Skin of body (tissue), 2 donors: ENCODE measurements around the gene GPR152. TPM values are rescaled to one million over a fixed set of nuclear protein-coding genes. Genes with fewer than 3 reads are reported as not detected.
"Not testable (repeated sequence)": the region's sequence is repeated elsewhere in the genome, so short reads cannot be mapped to it uniquely, and the experiment has no call there.

Source experiments
- DNase-seq: peaks from one replicate; lab custom pipeline; 2025; lab: John Stamatoyannopoulos, UW
- total RNA-seq: library from RNA; depleted of rRNA; stranded (reverse); fragments of >200 nt; gene quantifications from one replicate; pipeline ENCODE4 v1.2.3, GENCODE V29; 2014

The GPR152 gene
- total RNA-seq, 1 donor from 2014 or later, result not detected

DNA sequence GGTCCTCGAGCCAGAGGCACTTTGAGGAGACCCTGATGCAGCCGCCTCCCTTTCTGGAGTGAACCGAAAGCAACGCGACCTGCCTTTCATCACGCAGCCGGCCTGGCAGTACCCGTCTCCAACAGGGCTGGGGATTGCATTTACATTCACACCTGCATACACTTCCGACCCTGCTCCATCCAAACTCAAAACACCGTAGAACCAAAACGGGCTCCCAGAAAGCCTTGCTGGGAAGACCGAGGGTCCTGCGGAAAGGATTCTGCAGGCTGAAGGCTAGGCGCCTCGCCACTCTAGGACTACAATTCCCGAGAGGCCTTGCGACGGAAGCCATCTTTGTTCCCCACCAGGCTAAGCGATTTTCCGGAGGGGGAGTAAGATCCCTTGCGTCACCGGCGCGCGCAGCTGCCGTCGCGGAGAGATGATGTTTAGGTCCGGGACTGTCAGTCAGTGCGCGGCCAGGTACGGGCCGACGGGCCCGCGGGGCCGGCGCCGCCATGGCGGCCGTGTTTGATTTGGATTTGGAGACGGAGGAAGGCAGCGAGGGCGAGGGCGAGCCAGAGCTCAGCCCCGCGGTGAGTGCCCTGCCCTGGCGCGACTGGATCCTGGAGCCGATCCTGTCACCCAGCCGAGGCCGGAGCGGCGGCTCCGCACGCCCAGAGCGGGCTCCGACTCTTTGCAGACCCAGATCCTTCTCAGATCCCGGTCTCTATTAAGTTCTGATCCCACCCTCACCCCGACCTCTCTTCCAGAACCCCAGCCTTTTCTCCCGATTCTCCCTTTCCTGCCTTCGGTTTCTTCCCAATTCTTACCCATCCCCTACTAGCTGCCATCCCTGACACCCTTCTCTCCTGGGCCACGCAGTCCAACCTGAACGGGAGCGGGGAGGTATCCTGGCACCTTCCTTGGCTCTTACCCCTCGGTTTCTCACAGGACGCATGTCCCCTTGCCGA lies 24.2 kb downstream of the GPR152 start, which contains the start of gene RPS6KB2:
Gene RPS6KB2 (plus strand): TSS at position 443 of the 950 bp plus-strand sequence. CDS start 52 bp downstream, at position 495.
- peak; percentile 95 for DNase-seq

DNA sequence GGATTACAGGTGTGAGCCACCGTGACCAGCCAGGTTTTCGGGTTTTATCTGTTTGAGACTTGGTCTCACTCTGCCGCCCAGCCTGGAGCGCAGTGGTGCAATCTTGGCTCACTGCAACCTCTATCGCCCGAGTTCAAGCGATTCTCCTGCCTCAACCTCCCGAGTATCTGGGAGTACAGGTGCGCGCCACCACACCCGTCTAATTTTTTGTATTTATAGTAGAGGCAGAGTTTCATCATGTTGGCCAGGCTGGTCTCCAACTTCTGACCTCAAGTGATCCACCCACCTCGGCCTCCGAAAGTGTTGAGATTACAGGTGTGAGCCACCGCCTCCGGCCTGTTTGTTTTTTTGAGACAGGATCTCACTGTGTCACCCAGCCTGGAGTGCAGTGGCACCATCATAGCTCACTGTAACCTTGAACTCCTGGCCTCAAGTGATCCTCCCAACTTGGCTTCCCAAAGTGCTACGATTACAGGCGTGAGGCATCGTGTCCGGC lies 25.1 kb downstream of the GPR152 start:
- DNase-seq, result not testable (repeated sequence)

DNA sequence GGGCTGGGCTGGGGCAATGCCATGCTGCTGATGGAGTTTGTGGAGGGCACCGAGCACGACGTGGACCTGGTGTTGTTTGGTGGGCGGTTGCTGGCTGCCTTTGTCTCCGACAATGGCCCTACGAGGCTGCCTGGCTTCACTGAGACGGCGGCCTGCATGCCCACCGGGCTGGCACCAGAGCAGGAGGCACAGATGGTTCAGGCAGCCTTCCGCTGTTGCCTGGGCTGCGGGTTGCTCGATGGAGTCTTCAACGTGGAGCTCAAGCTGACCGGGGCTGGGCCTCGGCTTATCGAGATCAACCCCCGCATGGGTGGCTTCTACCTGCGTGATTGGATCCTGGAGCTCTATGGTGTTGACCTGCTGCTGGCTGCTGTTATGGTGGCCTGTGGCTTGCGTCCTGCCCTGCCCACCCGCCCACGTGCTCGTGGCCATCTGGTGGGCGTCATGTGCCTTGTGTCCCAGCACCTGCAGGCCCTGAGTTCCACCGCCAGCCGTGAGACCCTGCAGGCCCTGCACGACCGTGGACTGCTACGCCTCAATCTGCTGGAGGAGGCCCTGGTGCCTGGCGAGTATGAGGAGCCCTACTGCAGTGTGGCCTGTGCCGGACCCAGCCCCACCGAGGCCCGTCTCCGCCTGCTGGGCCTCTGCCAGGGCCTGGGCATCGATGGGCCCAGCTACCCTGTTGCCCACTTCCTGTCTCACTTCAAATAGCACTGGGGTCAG lies 28.5 kb downstream of the GPR152 start:
- DNase-seq, result no peak

DNA sequence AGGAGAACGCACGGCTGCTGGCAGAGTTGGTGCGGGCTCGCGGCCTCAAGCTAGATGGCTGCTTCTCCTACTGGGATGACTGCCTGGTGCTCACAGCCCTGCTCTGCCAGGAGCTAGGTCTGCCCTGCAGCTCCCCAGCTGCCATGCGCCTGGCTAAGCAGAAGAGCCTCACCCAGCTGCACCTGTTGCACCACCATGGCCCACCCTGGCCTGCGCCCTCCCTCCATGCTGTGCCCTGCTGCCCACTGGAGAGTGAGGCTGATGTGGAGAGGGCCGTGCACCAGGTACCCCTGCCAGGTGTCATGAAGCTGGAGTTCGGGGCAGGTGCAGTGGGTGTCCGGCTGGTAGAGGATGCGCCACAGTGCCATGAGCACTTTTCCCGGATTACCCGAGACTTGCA lies 29.1 kb downstream of the GPR152 start:
- no peak for DNase-seq

DNA sequence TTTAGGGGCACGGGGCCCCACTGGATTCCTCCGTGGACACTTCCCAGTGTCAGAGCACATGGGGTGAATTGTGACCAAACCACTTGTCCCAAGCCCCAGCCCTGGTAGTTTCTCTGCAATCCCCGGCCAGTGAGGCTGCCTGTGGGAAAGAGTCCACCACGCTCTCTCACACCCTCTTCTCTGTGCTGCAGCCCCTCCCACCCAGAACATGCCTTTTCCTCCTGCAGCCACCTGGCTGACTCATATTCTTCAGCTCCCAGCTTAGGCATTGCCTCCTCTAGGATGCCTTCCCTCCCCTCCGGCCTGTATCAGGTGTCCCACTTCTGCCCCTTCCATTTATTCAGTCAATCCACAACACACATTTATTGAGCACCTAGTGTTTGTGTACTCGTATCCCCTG lies 29.6 kb downstream of the GPR152 start:
- no peak for DNase-seq

DNA sequence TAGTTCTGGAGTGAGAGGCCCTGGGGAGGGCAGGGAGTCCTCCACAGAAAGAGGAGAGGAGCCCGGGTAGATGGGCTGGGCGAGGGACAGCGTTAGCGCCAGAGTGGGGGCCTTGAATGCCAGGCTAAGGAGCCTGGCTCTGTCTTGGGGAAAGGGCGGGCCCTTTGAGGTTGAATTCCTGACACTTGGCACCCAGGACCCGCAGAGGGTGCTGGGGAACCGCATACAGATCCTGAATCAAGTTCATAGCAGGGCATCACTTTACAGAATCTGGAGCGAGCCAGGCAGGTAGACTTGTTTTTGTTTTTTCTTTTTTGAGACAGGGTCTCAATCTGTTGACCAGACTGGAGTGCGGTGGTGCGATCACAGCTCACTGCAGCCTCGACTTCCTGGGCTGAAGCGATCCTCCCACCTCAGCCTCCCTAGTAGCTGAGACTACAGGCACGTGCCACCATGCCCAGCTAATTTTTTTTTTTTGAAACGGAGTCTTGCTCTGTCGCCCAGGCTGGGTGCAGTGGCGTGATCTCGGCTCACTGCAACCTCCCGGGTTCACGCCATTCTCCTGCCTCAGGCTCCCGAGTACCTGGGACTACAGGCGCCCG lies 31.0 kb downstream of the GPR152 start:
- no peak for DNase-seq

DNA sequence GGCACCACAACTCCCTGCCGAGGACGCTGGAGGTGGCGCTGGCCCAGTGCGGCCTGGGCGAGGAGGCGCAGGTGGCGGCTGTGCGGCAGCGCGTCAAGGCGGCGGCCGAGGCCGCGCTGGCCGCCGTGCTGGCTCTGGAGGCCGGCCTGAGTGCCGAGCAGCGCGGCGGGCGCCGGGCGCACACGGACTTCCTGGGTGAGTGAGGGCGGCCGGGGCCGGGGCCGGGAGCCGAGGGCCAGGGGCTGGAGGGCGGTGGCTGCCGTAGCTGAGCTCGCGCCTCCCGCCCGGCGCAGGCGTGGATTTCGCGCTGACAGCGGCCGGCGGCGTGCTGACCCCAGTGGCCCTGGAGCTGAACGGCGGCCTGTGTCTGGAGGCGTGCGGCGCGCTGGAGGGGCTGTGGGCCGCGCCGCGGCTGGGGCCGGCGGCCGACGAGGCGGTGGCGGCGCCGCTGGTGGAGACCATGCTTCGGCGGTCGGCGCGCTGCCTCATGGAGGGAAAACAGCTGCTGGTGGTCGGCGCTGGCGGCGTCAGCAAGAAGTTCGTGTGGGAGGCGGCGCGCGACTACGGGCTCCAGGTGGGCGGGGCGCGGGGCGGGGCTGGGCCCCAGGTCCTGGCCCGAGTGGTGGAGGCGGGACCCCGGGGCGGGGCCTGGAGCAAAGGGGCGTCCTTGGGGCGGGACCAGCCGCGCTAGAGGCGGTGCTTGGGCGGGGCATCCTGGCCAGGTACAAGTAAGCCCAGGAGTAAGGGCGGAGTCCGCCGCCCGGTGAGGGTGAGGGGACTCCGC lies 31.7 kb downstream of the GPR152 start:
- DNase-seq, result peak; percentile 78

DNA sequence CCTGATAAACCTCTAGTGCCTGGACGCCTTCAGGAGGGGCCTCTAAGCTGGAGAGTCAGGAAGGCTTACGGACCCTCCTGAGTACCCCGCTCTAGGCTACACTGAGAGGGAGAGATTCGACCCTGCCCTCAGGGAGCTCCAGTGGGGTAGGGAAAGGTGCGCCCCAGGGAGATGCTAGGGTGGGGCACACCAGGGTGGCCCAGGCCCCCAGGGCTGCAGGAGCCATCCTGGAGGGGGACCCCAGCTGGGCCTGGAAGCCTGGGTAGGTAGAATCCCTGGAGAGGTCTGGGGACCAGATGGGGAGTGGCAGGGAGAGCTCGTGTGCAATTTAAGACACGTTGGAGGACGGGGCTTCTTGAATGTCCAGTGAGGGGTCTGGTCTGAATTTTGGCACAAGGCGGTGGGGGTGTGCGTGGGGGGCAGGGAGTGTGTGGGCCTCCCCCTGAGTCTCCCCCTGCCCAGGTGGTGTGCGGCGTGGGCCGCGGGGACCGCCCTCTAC lies 32.3 kb downstream of the GPR152 start:
- no peak for DNase-seq

DNA sequence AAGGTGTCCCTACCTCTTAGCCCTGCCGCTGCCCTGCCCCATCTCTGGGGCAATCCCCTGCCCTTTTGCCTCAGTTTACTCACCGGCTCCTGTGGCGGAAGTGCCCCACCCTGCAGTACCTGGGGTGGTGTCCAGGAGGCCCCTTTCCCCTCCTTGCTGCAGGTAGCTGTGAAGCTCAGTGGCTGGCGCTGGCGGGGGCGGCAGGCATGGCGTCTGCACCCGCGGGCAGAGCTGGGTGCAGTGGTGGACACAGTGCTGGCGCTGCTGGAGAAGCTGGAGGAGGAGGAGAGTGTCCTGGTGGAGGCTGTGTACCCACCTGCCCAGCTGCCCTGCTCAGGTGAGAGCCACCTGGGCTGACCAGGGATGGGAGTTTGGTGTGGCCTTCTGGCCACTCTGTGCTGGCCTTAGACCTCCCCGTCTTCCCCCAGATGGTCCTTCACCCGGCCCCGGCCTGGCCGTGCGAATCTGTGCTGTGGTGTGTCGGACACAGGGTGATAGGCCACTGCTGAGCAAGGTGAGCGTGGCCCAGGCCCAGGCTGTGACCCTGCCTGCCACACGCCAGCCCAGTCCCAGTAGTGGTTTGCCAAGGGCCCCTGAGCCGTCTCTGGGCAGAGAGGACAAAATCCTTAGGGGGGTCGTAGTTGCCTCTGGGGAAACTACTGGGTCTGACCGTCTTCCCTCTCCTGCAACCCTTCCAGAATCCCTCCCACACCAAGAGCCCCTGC lies 33.0 kb downstream of the GPR152 start:
- no peak for DNase-seq

DNA sequence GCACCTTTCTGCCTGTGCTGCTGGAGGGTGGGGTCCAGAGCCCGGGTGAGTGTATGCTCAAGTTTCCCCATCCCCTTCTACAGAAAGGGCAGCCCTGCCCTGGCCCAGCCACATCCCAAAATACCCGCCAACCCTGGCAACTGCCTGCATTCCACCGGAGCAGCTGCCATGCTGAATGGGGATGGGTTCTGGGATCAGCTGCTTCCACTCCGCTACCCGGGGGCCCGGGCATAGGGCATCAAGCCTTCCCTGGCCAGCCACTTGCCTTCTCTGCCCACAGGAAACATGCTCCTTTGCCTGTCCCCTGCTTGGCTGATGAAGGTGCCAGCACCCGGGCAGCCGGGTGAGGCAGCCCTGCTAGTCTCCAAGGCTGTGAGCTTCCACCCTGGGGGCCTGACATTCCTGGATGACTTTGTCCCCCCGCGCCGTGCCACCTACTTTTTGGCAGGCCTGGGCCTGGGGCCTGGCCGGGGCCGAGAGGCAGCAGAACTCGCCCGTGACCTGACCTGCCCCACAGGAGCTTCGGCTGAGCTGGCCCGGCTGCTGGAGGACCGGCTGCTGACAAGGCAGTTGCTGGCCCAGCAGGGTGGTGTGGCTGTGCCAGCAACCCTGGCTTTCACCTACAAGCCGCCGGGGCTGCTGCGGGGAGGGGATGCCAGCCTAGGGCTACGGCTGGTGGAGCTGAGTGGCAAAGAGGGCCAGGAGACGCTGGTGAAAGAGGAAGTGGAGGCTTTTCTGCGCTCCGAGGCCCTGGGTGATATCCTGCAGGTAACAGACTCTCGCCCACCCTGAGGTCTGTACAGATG lies 33.9 kb downstream of the GPR152 start:
- no peak for DNase-seq

DNA sequence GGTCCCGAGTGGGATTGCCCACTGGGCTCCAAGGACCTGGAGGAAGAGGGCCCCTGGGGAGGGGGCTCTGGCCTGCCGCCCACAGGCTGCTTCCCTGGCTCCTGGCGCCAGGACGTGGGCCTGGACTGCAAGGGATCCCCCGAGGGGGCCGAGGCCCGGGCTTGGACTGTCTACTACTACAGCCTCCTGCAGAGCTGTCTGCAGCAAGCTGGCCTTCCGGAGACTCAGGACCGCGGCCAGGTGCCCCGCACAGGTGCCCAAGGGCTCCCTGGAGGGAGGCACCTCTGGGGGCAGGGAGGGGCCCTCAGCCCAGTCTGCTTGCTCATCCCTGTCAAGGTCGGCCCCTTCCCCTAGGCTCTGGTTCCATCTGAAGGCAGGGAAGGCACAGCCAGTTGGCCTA lies 35.1 kb downstream of the GPR152 start:
- no peak for DNase-seq

DNA sequence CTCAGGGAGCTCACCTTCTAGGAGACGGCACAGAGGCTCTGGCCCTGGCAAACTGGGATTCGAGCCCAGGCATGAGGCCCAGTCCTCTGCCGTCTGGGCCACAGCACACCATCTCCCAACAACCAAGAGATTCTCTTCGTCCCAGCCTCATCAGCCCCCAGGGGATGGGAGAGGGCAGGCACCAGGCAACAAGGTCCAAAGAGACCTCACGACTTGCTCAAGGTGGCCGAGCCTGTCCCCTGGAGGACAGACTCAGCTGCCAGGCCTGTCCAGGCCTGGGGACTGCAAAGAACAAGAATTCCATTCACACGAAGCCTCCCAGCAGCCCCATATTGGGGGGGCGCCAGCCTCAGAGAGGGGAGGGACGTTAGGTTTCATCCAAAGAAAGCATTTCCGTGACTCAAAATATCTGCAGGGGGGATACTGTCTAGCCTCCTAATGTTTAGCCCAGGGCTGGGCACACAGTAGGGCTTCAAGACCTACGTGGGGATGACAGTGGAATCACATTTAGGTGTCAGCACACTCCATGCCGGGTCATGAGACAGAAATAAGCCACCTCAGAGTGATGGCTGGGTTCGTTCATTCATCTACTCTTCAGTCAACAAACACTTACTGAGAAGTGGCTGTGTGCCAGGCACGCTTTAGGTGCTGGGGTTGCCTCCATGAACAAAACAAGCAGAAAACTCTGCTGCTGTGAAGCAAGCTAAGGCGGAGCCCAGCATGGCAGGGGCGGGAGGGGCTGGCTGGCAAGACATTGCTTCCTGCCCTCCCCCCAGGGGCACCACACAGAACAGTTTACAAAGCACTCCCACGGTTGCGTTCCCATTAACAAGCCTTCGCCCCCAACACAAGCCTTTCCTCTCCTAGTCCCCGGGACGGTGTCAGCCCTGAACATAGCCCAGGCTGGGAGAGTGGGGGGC lies 35.9 kb downstream of the GPR152 start:
- DNase-seq, result no peak

DNA sequence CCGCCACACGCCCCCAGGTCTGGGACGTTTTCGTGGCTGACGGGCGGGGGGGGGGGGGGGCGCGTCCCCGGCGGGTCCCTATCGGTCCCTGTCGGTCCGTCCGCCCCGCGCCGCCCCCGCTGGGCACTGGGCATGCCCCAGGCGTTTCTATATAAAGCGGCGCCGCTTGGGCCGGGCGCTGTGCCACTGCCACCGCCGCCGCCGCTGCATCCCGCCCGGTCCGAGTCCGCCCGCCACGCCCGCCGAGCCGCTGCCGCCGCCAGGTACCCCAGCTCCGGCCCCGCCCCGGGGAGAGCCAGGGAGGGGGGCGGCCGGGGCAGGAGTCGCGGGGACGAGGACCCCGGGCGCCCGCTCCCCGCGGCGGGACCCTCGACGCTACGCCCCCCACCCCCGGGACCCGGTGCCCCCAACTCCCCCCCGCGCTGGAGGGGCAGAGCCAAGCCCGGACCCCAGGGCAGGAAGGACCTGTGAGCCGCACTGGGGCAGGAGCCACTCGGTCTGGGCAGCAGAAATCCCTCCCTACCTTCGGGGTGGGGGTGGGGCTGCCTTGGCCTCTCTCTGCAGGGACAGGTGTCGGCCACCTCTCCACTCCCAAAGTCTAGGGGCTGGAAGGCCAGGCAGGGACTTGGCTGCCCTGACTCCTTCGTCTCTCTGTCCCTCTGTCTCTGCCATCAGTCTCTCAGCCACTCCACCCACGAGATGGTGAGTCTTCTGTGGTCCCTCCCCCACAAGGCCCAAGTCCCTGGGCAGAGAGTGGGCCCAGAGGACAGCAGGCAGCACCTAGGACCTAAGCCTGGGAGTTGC lies 36.8 kb downstream of the GPR152 start, which contains the start of gene CARNS1:
Gene CARNS1 (plus strand): TSS at position 178 of the 804 bp plus-strand sequence. CDS start 522 bp downstream, at position 700.
- no peak for DNase-seq

DNA sequence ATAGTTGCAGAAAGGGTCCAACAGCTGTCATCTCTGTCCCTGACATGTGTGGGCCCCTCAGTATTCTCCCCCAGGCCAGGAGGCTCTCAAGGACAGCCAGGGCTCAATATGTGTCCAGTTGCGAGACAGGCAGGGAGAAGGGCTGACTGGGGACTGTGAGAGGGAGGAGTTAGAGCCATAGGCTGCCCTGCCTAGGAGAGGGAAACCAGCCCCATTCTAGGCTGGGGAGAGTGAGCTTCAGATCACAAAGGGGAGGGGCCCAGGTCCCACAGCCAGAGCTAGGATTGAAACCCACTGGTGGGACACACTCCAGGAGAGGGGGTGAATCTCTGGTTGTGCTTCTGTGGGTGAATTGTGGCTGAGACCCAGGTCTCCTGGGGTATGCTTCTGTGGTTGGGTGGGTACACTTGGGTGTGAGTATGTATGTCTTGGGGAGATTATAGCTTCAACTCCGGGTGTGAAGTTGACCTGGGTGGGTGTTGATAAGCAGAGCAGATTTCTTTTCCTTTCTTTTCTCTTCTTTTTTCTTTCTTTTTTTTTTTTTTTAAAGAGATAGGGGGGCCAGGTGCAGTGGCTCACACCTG lies 39.2 kb downstream of the GPR152 start:
- DNase-seq, result no peak

DNA sequence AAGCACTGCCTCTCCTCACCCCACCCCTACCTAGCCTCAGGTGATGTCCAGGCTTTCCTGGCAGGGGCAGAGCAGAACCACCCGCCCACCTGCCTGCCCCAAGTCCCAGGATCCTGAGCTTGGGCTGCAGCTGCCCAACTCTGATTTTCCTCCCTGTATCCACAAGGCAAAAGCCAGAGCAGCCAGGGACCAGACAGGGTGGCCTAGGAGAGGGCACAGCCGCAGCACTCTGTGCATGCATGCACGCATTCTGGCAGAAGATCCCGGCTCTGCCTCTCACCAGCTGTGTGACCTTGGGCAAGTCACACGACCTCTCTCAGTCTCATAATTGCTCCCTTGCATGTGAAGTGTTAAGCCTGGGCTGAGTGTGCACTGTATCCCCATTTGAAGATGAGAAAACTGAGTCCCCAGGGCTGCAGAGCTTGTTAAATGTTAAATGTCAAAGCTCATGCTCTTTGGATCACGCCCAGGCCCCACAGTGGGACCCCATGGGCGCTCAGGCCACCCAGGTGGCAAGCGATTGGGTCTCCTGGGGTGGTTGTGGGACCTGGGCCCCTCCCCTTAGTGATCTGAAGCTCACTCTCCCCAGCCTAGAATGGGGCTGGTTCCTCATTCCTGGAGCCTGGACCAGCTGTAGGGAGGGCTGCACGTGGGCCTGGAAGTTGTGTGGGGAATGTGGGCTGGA lies 39.9 kb downstream of the GPR152 start:
- DNase-seq, result no peak

DNA sequence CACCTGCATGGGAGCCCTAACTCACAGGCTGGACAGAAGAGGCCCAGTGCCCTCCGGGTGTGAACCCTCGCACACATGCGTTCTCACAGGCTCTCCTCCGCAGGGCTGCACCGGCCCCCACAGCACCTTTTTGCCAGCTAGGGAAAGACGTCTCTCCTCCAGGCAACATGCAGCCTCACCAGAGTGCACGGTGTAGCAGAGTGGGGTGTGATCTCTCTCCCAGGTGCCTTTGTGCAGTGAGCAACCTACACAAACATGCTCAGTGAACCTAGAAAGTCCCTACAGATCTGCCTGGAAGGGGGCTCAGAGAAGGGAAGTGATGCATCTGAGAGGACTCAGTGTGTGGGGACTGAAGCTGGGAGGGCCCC lies 40.8 kb downstream of the GPR152 start:
- no peak for DNase-seq
